NK-92 treated with Interleukin-12 subunit alpha and Interleukin-12 subunit beta, amount 100 ng/mL, for 24 hours (cell line): Measurements from ENCODE around the gene TMEM187.
"Not testable (repeated sequence)": the region's sequence is repeated elsewhere in the genome, so short reads cannot be mapped to it uniquely, and the experiment has no call there.

Experiments
- DNase-seq: peaks from one replicate; lab custom pipeline; 2025; lab: John Stamatoyannopoulos, UW

The TMEM187 gene

GRCh38 chrX:153971450-153972367 lies 845 bp upstream of the TMEM187 start, which contains the start of gene HCFC1:
HCFC1 (minus strand) TSS chrX:153971818; CDS start chrX:153970840, 978 bp downstream.
- peak; percentile 90 for DNase-seq

DNA sequence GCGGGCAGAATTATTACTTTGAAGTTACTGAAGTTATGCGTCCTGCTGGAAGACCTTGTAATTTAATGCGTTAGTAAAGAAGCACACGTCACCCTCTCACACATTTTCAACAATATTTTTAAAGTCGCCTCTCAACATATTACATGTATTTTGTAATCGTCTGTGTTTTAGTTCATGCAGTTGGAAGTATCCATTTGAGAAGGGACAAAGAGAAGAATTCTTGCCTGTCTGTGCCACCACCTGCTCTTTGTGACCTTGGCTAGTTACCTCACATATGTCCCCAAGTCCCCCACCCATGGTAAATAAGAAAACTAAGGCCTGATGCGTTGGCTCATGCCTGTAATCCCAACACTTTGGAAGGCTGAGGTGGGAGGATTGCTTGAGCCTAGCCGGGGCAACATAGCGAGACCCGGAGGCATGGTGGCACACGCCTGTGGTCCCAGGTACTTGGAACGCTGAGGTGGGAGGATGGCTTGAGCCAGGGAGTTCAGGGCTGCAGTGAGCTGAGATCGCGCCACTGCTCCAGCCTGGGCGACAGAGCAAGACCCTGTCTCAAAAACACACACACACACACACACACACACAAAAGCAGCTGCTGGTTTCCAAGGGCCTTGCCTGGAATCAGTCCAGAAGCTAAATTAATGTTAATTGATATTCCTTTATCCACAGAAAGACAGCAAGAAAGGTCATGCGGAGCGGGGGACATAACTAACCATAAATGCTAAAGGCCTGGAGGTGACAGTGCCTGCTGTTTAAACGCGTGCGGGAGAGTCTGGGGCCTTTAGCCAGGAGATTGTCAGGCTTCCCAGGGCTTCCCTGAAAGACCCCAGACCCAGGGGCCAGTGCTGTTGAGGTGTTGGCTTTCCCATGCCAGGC lies 811 bp downstream of the TMEM187 start:
- no peak for DNase-seq

GRCh38 chrX:153974003-153974725 lies 1.6 kb downstream of the TMEM187 start:
- no peak for DNase-seq

DNA sequence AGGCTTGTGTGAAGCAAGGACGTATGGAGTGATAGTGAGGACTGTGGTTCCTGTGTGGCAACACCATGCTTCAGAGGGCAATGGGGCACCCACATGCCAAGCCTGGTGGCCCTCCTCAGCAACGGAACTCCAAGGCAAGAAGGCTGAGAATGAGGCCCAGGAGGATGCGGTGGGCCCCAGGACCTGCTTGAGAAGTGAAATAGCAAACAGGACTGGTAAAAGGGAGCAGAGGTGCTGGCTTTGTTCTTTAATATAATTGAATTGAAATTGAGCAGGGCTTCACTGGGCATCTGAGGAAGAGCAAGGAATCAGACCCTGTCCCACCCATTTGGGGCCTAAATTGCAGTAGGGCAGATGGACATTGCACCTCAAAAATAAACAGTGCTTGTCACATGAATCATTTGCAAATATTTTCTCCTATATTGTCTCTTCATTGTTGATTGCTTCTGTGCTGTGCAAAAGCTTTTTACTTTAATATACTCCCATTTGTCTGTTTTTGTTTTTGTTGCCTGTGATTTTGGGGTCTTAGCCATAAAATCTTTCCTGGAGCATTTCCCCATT lies 2.3 kb downstream of the TMEM187 start:
- no peak for DNase-seq

DNA sequence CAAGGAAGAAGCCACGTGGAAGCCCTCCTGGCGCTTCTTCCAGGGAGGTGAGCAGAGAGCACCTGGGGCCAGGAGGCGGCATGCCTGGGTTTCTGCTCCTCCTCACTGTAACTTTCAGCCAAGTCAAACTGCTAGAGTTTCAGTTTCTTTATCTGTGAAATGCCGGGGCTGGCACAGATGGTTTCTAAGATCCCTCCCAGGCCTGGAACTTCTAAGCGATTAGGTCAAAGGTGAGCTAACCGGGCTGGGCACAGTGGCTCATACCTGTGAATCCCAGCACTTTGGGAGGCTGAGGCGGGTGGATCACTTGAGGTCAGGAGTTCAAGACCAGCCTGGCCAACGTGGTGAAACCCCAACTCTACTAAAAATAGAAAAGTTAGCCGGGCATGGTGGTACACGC lies 7.8 kb downstream of the TMEM187 start:
- not testable (repeated sequence) for DNase-seq

DNA sequence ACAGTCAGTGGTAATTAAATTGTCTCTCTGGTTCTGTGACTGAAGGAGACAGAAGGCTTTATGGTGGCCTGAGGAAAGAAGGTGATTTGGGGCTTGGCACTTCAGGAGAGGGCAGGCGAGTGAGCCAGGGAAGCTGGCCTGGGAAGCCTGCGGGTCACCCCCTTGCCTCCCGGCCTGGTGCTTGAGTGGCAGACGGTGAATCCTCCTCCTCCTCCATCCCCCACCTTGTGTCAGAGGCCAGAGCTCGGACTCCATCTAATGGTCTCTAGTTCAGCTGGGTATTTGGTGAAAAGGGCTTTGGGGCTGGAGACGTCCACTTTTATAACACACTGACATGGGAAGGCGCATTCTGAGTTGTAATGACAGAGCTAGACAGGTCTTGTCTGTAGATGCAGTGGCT lies 8.7 kb downstream of the TMEM187 start:
- no peak for DNase-seq

DNA sequence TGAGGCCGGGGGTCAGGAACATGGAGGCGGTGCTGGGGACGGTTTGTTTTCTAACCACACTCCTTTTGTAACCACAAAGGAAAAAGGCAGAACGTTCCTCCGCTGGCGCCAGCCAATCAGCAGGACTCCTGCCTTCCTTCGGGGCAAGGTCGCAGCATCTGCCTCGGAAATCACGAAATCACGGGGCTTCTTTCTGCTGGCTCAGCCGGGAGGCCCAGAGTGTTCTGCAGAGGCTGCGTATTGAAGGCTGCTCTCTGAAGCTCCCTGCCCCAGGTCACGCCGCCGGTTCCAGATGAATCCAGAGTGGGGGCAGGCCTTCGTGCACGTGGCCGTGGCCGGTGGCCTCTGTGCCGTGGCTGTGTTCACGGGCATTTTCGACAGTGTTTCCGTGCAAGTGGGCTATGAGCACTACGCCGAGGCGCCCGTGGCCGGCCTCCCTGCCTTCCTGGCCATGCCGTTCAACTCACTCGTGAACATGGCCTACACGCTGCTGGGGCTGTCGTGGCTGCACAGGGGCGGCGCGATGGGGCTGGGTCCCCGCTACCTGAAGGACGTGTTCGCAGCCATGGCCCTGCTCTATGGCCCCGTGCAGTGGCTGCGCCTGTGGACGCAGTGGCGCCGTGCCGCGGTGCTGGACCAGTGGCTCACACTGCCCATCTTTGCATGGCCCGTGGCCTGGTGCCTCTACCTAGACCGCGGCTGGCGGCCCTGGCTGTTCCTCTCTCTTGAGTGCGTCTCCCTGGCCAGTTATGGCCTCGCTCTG lies 9.4 kb downstream of the TMEM187 start:
- no peak for DNase-seq

DNA sequence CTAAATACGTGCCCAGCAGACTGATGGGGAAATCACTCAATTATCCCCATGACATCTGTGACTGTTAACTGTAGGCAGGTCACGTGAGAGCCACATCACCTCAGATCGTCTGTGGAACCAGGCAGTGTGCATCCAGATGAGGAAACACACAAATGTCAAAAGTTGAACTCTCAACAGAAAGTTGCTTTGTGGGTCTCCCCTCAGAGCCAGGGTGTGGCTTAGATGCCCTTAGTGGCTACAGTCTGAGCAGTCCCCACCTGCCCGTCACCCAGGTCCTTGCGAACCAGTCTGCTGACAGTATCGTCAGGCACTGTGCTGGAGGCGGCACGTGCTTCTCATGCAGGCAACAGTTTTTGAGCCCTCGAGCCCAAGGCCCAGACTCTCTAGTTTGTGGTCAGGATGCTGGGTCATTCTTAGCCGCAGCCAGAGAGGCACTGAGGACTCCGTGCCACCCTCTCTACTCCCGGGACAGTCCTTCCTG lies 10.8 kb downstream of the TMEM187 start:
- no peak for DNase-seq

DNA sequence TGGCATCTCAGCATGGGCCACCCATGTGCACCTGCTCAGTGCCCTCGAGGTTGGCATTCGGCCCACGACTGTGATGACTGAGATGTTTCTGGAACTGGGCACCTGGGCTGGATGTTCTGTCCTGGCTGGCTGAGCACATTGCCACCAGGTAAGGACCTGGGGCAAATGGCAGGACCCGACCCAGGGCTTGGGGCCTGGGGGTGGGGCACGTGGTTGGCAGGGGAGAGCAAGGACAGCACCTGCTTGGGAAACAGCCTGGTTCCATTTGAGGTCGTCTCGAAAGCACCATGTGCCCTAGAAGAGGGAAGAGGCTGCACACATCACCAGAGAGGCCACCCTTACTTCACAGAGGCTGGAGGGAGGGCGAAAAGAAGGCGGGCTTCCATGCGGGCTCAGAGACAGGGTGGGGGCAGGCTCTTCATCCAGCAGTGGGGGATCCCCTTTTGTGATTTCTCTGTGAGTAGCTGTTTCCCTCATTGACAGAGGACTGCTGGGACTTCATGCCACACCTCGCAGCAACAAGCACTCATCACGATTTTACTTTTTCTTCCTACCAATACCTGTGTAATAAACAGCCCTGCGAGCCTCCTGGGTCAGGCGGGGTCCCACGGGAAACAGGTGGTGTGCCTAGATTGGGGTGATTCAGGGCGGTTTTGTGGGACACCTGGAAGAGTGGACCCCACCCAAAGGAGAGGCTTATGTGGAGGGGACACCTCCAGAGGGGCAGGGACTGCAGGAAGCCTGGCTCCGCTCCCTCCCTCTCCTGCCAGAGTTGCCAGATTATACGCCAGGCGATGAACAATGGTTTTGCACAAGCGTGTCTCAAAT lies 12.0 kb downstream of the TMEM187 start:
- DNase-seq = no peak

DNA sequence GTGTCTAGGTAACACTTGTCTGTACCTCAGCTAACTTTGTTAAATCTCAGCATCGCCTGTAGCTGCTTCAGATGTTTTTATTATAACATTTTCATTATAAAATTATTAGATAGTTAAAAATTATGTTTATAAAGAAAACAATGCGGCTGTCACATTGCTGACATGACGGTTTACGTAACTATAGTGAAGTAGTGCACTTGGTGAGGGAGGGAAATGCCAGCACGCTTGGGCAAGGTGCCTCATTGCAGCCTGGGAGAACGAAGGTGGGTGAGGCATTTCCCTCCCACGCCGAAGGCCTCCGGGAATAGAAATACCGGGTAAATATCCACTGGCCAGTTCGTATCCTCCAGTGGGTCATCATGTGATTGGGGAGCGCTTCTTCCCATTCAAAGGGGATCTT lies 15.9 kb downstream of the TMEM187 start:
- DNase-seq = no peak

- DNase-seq = no peak
These were observed 17.6 kb downstream of the TMEM187 start for GRCh38 chrX:153989973-153990655.

DNA sequence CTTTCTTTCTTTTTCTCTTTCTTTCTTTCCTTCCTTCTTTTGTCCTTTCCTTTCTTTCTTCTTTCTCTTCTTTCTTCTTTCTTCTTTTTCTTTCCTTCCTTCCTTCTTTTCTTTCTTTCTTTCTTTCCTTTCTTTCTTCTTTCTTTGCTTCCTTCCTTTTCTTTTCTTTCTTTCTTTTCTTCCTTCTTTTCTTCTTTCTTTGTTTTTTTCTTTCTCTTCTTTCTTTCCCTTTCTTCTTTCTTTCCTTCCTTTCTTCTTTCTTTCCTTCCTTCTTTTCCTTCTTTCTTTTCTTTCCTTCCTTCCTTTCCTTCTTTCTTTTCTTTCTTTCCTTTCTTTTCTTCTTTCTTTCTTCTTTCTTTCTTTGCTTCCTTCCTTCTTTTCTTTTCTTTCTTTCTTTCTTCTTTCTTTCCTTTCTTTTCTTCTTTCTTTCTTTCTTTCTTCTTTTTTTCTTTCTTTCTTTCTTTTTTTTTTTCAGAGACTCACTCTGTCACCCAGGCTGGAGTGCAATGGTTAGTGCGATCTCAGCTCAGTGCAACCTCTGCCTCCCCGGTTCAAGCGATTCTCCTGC lies 18.5 kb downstream of the TMEM187 start:
- DNase-seq = no peak

DNA sequence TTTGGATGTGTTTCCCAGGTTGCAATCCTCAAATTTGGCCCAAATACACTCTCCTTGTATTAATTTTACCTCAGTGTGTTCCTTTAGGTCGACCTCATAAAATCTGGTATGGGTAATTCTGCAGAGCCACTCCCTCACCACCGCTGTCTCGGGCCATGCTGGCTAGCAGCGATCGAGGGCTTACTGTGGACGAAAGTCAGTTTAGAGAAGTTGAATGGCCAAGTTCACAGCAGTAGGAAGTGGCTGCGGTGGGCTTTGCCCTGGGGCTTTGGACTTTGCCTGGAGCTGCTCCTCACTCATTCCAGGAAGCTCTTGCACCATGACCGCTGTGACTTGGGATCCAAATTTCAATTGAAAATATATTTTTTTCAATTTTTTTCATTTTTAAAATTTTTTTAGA lies 19.6 kb downstream of the TMEM187 start:
- no peak for DNase-seq

DNA sequence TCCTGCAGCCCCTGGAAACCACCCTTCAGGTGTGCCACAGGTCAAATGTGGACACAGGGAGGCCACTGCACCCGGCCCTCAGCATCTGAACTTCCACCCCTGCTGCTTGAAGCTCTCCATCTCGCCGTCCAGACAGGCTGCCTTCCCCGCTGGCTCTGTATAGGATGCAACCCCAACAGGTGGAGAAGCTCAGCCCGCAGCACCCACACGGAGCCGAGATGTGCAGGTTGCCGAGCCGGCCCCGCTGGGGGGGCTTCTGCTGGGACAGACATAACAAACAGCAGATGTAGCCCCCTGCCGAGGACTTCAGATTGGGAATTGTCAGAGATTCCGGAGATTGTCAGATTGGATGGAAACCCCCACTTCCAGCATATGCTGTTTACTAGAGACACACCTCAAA lies 20.5 kb downstream of the TMEM187 start:
- DNase-seq = no peak

DNA sequence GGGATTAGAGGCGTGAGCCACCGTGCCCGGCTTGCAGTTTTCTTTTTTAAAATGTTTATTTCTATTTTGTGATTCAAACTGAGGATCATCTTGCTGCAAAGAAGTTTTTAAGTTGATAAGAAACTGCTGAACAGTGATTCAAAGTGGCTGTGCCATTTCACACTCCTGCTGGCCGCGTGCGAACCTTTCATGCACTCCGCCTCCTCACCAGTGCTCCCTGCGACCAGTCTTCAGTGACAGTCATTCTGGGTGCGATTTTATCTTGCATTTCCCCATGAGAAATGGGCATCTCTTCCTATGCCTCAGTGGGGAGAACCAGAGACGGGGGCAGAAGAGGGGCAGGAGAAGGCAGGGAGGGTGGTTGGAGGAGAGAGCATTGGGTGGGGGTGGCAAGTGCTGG lies 21.4 kb downstream of the TMEM187 start:
- no peak for DNase-seq

DNA sequence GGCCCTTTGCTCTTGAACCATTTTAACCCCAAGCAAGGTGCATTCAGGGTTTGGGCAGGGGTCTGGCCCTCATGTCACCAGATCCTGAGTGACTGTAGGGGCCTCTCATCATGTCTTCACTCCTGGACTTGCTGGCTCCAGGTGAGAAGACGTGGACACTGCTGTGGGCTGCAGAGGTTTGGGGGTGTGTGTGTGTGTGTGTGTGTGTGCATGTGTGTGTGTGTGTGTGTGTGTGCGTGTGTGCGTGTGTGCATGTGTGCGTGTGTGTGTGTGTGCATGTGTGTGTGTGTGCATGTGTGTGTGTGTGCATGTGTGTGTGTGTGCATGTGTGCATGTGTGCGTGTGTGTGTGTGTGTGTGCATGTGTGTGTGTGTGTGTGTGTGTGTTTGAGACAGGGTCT lies 21.8 kb downstream of the TMEM187 start:
- not testable (repeated sequence) for DNase-seq

DNA sequence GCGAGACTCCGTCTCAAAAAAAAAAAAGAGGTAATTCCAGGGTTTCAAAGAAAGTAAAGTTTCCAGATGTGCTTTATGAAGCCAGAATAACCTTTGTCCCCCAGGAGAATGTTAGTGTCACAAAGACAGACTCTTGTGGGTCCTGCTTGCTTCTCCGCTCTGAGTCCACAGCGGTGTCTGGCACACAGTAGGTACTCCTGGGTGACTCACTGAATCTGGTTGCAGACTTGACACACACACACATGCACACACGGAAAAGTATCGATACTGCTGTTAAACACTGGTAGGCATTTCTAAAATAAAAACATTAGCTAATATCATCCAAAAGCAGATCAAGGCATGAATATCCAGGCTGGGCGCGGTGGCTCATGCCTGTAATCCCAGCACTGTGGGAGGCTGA lies 22.9 kb downstream of the TMEM187 start:
- no peak for DNase-seq

DNA sequence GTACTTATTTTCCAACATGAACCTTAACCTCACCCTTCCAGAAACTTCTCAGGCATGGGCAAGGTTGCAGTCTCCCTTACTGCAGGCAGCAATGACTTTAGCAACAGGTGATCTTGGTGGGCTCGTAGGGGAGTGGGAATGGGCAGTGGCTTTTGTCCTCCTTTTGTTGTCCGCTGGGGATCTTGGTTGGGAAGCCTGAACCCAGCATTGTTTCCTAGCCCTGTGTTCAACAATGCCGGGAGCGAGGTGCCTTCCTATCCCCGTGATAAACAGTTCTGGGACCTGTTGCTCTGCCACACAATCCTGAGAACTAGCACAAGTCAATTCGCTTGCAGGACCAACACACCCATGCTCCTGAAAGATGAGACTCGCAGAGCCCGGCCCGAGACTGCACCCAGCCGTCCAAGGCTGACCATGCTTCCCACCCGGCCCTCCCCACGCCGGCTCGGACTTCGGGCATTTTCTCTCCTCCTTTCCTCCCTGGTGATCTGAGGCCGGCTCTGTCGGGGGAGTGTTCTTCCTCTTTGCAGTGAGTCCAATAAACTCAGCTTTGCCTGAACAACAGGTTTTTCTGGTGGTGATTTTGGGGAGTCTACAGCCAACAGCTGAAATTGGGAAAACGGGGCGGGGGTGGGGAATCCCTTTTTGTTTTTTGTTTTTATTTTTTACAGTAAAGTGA lies 26.9 kb downstream of the TMEM187 start:
- no peak for DNase-seq

DNA sequence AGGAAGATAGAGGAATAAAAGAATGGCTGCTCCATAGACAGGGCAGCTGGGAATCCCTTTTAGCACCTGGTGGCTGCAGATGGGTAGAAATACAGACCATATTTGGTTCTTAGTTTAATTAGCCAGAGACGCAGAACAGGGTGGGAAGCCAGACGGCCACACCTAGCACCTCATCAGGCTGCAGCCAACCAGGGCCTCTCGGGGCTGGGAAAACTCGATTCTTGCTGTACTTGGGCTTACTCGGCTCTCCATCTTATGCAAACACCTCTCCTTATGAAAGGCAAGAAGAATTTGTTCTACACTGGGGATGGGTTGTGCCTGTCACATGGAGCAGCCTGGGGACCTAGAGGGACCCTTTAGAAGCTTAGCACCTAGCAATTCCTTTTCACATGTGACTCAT lies 27.5 kb downstream of the TMEM187 start:
- DNase-seq = no peak
